COLO668 (cell line): ENCODE data around the gene ZNF689.

Experiments used
- DNase-seq: peaks from one replicate; lab custom pipeline; 2025; ENCODE audit not compliant: unreplicated experiment; lab: John Stamatoyannopoulos, UW

The ZNF689 gene

DNA sequence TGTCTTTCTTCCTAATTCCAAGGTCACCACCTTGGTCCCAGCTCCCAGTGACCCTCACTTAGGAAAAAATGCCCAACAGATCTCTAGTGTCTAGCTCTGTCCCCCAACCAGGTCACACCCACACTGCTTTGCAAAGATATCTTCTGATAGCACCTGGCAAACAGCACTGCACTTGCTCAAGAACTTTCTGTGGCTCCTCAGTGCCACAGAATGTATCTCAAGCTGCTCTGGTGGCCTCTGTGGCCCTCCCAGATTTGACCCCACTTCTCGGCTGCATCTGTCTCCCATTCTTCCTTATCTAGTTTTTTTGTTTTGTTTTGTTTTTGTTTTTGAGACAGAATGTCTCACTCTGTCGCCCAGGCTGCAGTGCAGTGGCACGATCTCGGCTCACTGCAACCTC is 43.7 kb downstream of the ZNF689 start:
- DNase-seq, result no peak

DNA sequence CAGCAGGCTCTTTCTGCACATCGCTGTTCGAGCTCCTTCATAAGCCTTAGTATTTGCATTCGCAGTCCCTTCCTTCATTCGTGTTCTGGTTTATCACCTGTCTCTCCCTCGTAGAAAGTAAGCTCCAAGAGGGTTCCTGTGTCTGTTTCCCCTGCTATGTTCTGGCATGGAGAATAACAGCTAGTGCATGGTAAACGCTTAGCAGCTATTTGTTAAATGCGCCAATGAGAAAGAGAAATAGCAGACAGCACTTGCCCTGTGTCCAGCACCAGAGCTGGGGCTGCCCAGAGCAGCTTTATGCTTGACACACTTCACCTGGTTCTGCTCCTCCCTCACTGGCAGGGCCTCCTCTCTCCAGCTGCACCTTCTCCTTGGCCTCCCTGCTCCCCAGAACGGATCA is 44.2 kb downstream of the ZNF689 start:
- no peak for DNase-seq

DNA sequence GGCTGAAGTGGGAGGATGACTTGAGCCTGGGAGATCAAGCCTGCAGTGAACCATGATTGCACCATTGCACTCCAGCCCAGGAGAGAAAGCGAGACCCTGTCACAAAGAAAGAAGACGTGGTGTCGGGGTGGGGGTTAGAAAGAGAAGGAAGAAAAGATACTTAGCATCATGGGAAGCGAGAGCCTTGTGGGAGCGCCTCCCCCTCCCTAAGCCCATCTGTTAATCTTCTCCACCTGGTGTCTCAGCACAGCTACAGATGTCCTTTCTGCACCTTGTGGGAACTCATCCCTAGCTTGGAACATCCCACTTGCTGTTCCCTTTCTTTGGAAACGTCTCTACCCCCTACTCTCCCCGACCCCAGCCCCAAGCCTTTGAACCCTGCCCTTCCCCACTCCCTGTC is 44.7 kb downstream of the ZNF689 start:
- no peak for DNase-seq

DNA sequence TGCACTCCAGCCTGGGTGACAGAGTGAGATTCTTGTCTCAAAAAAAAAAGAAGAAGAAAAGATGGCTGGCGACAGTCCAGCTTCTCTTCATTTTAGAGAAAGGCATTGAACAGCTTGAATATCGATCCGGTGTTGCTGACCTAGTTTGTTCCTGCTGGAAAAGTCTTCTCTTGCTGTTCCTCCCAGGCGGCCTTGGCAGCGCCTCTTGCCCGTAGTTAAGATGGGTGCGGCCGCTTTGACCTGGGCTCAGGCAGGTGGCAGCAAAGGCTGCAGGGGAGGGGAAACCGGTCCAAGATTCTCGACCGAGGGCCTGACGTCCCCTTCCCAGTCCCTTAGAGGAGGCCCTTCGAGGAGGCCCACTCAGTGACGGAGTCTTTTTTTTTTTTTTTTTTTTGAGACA is 48.2 kb downstream of the ZNF689 start:
- peak; percentile 79 for DNase-seq

DNA sequence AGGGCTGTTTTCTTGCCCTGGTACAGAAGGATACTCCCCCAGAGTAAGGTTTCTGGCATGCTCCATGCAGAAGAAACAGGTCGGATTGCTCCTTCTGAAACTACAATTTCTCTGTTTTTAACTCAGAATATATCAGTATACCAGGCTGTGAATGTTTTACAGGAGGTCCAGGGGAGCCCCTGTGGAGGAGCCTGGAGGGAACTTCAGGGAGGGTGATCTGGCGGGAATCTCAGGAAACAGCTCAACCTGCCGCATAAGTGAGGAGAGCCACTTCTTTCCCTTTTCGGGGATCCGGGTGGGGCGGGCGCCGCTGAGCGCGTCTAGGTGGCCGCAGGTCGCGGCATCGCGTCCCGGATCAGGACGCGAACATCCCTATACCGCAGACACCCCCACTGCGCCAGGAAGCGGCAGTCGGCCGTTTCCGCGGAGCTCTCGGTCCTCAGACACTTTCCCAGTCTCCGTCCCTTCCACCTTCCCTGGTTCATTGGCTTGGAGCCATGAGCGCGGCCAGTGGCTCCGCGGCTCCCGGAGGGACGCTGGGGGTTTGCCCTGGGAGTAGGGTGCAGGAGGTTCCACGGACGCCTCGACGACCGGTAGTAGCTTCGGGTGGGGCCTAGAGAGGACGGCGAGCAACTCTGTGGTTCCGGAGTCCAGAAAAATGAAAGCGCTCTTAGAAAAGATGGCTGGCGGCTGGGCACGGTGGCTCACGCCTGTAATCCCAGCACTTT is 48.9 kb downstream of the ZNF689 start:
- DNase-seq, result peak; percentile 69

GRCh38 chr16:30559690-30560089 is 50.5 kb downstream of the ZNF689 start:
- DNase-seq, result no peak

DNA sequence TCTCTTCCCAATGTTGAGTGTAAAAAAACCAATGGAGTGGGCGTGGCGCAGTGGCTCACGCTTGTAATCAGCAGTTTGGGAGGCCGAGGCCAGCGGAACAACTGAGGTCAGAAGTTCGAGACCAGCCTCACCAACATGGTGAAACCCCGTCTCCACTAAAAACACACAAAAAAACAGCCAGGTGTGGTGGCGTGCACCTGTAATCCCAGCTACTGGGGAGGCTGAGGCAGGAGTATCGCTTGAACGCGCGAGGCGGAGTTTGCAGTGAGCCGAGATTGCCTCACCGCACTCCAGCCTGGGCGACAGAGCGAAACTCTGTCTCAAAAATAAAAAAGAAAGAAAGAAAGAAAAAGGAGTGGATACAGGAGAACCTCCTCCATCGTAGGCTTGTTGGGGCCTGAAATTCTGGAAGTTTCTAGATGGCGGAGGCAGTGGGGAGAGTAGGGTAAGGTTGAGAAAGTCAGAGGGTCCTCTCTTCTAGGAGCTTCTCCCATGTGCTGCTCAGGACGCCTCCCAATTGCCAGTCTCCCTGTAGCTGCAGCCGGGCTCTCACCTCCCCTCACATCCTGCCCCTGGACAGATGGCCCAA is 51.3 kb downstream of the ZNF689 start:
- DNase-seq, result no peak

GRCh38 chr16:30557957-30558788 is 52.0 kb downstream of the ZNF689 start, which contains the start of gene ZNF764:
Gene ZNF764 (minus strand): TSS chr16:30558374. CDS start chr16:30558182, 192 bp downstream.
- DNase-seq, result peak; percentile 98

DNA sequence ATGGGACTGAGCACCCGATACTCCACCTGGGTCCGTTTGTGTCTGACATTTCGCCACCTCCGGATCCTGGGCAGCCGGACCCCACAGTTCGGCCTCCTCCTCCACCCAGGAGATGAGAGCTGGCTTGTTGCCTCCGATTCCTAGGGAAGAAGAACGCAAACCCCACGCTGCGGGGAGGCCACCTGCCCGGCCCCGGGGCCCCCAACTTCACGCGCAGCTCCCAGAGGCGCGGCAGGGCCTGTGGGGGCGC is 52.6 kb downstream of the ZNF689 start:
- no peak for DNase-seq

DNA sequence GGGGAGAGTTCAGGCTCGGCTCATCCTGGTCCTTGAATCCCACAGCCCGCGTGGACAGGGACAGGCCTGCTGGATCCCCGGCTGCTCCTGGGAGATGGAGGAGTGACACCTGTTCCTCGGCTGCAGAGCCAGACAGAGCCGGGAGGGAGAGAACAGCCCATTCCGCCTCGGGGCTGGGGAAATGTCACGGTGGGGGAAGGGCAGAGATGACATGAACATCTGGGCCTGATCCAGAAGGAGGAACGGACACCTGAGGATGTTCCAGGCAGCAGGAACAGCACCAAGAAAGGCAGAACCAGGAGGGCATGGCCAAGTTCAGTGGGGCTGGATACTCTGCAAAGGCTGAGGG is 54.1 kb downstream of the ZNF689 start:
- peak; percentile 57 for DNase-seq

- no peak for DNase-seq
Observed at GRCh38 chr16:30555315-30556124, 54.7 kb downstream of the ZNF689 start.

DNA sequence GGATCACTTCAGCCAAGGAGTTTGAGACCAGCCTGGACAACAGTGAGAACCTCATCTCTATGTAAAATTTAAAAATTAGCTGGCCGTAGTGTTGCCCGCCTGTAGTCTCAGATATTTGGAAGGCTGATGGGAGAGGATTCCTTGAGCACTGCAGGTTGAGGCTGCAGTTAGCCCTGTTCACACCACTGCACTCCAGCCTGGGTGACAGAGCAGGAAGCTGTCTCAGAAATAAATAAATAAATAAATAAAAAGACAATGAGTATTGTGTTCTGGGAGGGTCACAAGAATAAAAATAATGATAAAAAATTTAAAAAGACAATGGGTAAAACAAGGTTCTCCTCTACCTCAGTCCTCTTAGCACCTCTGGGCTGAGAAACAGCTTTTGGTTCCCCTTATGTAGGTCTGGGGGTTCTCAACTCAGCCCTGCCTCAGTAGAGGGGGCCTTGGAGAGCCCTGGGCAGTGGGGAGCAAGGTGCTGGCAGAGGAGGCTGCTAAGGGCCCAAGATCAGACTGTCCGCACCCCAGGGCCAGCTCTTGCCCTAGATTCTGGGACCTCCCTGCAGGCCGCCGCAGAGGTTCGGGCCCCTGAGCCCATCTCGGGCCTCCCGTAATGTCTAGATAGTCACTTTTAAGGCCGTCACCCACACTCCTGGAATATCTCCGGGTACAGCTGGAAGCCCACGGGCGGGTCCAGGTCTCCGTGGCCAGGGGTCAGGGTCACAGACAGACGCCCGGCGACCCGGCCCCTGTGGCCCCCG is 55.5 kb downstream of the ZNF689 start:
- DNase-seq, result no peak

DNA sequence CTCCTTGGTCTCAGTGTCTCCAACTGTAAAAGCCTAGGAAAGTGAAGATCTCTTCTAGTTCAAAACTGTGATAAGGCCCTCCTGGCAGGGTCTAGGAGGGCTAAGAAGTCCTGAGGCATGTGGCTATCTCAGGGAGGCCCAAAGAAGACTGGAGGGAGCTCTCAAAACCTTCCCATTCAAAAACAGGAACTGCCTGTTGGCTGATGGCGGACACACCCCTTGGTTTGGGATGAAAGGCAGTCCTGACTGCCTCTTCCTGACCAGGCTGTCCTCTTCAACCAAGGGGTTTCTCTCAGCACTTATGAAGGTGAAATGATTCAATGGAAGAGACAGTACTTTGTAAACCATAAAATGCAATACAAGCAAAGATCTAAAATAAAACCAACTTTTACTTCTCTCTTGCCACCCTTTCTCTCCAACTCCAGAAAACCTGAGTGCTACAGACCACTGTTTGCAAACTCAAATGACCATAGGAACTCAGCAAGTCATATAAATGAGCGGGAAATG is 56.7 kb downstream of the ZNF689 start:
- no peak for DNase-seq

DNA sequence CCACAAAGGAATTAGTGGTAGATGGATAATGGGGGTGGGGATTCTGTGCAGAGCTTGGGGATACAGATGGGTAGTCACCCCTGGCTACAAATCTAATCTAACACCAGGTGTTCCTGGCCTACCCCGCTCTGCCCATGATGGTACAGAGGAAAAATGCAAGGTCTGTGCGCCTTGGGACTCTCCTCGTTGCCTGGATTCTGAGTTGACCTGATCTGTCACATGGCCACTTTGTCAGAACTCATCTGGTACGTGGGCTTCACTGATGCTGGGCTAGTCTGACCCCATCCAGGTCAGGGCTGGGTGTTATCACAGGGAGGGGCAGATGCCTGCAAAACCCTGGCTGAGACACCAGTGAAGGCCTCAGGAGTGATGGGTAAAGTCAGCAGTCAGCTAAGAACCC is 57.2 kb downstream of the ZNF689 start:
- no peak for DNase-seq
